ENCODE measurements around the gene ABCD1. TPM values are rescaled to one million over a fixed set of nuclear protein-coding genes. Genes with fewer than 3 reads are reported as not detected.

Gene ABCD1
- total RNA-seq, 1 donor from 2014 or later, result 8.0 TPM

DNA sequence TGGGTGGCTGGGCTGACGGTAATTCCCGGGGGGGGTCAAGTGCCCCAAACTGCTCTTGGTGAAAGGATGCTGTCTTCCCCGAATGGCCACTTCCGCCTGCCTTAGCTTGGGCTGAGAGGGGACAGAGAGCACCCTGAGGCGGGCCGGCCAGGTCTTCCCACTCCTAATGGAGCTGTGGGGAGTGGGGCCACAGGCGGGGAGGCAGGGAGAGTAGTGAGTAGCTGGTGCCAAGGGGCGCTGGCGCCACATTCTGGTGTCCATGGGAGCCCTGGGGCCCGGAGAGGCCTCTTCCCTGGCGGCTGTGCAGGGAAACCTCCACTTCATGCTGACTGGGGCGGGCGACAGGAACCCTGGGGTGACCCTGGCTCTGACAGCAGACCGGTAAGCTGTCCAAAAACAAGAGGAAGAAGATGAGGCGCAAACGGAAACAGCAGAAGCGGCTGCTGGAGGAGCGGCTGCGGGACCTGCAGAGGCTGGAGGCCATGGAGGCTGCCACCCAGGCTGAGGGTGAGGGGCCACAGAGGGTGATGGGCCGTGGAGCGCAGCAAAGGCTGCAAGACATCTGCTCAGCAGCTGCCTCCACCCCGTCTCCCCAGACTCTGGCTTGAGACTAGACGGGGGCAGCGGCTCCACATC lies 58.8 kb downstream of the ABCD1 start:
- TF ChIP-seq, protein P1, sequence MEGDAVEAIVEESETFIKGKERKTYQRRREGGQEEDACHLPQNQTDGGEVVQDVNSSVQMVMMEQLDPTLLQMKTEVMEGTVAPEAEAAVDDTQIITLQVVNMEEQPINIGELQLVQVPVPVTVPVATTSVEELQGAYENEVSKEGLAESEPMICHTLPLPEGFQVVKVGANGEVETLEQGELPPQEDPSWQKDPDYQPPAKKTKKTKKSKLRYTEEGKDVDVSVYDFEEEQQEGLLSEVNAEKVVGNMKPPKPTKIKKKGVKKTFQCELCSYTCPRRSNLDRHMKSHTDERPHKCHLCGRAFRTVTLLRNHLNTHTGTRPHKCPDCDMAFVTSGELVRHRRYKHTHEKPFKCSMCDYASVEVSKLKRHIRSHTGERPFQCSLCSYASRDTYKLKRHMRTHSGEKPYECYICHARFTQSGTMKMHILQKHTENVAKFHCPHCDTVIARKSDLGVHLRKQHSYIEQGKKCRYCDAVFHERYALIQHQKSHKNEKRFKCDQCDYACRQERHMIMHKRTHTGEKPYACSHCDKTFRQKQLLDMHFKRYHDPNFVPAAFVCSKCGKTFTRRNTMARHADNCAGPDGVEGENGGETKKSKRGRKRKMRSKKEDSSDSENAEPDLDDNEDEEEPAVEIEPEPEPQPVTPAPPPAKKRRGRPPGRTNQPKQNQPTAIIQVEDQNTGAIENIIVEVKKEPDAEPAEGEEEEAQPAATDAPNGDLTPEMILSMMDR (conservative IDR thresholded peaks at IDR 0.05), result no peak
- H3K9me3 Mint-ChIP-seq, result no peaks in the 10 kb centered on the region
- no peak overlapping the region for H3K4me3 Mint-ChIP-seq
- no peak for DNase-seq (ENCODE audit: extremely low spot score, unreplicated experiment)
- no peak overlapping the region for H3K27ac Mint-ChIP-seq
- H3K4me1 Mint-ChIP-seq (ENCODE audit: unreplicated experiment), result no peaks in the 10 kb centered on the region
- no peaks in the 10 kb centered on the region for H3K27me3 Mint-ChIP-seq
- H3K36me3 Mint-ChIP-seq, result no peaks in the 10 kb centered on the region

DNA sequence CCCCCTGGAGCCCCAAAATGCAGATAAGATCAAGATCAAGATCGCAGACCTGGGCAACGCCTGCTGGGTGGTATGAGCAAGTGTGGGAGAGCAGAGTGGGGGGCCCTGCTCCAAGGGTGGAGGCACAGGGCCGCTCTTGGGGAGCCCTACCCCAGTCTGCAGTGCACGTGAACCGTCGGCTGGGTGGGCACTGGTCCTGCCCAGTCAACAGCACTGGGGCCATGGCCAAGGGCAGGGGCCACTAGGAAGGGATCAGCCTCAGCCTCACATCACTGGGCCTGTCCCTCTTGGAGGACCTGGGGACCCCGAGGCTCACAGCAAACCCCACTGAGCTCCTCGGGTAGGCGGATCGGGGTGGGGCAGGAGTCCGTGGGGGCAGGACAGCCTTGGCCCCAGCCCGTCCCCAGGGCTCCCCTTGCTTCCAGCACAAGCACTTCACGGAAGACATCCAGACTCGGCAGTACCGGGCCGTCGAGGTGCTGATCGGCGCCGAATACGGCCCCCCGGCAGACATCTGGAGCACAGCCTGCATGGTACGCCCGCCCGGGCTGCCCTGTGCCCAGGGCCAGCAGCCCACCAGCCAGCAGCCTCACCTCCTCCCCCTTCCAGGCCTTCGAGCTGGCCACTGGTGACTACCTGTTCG lies 59.8 kb downstream of the ABCD1 start:
- H3K9me3 Mint-ChIP-seq, result no peaks in the 10 kb centered on the region
- H3K4me3 Mint-ChIP-seq, result no peak overlapping the region
- H3K36me3 Mint-ChIP-seq, result no peaks in the 10 kb centered on the region
- TF ChIP-seq, protein P1 (conservative IDR thresholded peaks at IDR 0.05), result no peak
- no peak overlapping the region for H3K27ac Mint-ChIP-seq
- no peaks in the 10 kb centered on the region for H3K4me1 Mint-ChIP-seq (ENCODE audit: unreplicated experiment)
- DNase-seq (ENCODE audit: extremely low spot score, unreplicated experiment), result no peak
- no peaks in the 10 kb centered on the region for H3K27me3 Mint-ChIP-seq

DNA sequence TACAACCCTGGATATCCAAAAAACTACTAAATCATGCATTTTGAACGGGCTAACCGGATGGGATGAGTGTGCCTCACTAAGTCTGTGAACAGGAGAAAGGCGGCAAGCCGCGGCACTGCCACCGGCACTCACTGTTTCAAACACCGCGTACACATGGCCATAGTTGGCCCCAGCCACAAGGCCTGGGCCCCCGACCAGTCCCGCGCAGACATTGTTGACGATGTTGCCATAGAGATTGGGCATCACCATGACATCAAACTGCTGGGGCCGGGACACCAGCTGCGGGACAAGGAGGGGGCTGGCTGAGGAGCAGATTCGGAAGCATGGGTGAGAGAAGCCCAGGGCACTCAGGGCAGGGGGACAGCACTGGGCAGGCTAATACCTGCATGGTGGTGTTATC lies 62.0 kb downstream of the ABCD1 start:
- TF ChIP-seq, protein P1 (conservative IDR thresholded peaks at IDR 0.05), result no peak
- no peaks in the 10 kb centered on the region for H3K4me1 Mint-ChIP-seq (ENCODE audit: unreplicated experiment)
- no peaks in the 10 kb centered on the region for H3K27me3 Mint-ChIP-seq
- no peaks in the 10 kb centered on the region for H3K36me3 Mint-ChIP-seq
- no peak overlapping the region for H3K27ac Mint-ChIP-seq
- H3K9me3 Mint-ChIP-seq, result no peaks in the 10 kb centered on the region
- no peak for DNase-seq (ENCODE audit: extremely low spot score, unreplicated experiment)
- no peak overlapping the region for H3K4me3 Mint-ChIP-seq

DNA sequence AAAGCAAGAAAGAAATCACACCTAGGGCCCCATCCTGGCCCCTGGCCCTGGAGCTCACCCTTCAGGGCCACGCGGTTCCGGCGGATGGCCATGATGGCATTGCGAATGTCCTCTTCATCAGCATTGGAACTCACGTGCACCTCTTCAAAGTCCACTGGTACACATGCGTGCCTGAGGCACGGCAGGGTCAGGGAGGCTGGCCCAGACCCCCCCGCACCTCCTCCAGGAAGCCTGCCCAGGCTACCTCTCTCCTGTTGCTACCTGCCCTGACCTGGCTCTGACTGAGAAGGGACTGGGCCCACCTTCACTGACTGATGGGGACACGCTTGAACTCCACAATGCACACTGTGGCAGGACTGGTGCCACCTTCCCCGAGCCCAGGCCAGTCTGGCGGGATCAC lies 65.0 kb downstream of the ABCD1 start:
- DNase-seq (ENCODE audit: extremely low spot score, unreplicated experiment), result no peak
- TF ChIP-seq, protein P1 (conservative IDR thresholded peaks at IDR 0.05), result no peak
- Mint-ChIP-seq H3K9me3 (no peaks in the 10 kb centered on the region), H3K27me3 (no peaks in the 10 kb centered on the region), H3K4me3 (no peak overlapping the region), H3K4me1 (ENCODE audit: unreplicated experiment) (peaks cover 5% of the 10 kb centered on the region), H3K27ac (no peak overlapping the region), H3K36me3 (no peaks in the 10 kb centered on the region)

DNA sequence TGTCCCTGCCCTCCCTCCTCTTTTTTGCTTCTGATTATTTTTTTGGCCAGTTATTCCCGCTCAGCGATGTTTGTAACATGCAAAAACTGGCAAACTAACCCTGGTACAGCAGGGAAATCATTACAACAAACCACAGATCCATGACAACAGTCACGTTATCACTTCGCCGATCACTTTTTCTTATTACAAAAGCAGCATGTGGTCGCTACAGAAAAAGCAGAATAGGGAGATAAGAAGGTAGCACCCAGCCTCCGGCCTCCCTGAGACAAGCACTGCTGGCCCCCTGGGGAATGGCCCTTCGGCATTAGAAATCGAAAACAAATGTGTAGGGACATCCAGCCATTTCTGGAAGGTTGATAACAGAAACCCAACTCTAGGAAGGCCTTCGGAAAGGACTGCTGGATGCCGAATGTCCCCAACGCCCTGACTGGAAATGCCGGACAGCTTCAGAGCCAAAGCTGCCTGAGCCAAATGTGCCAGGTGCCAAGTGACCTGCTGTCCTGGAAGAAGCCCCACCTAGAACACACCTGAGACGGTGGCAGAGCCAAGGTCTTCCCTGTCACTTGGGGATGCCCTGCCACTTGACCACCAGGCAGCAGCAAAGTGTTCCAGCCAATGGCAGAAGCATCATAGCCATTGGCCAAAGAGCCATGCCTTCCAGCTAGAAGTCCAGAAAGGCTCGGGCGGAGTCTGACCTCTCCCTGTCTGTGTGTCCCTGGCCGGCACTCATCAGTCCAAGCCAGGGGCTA lies 66.6 kb downstream of the ABCD1 start:
- no peaks in the 10 kb centered on the region for H3K9me3 Mint-ChIP-seq
- no peaks in the 10 kb centered on the region for H3K27me3 Mint-ChIP-seq
- no peak overlapping the region for H3K27ac Mint-ChIP-seq
- H3K4me1 Mint-ChIP-seq (ENCODE audit: unreplicated experiment), result peaks cover 7% of the 10 kb centered on the region
- TF ChIP-seq, protein P1 (conservative IDR thresholded peaks at IDR 0.05), result no peak
- no peak for DNase-seq (ENCODE audit: extremely low spot score, unreplicated experiment)
- no peaks in the 10 kb centered on the region for H3K36me3 Mint-ChIP-seq
- H3K4me3 Mint-ChIP-seq, result no peak overlapping the region

All from type B pancreatic cell (in vitro differentiated cells).